ENCODE results near the gene AMY1B.
"Not testable (repeated sequence)": the region's sequence is repeated elsewhere in the genome, so short reads cannot be mapped to it uniquely, and the experiment has no call there.

- not testable (repeated sequence) for TF ChIP-seq CTCF, POLR2A (IDR thresholded peaks at IDR 0.05)
Observed at GRCh38 chr1:103744449-103744848, 48.4 kb upstream of the AMY1B start.

Measured in lower leg skin (tissue), 3 donors.